HCT116 (cell line): ENCODE measurements around the gene RXFP4. TPM values are rescaled to one million over a fixed set of nuclear protein-coding genes. Genes with fewer than 3 reads are reported as not detected.

ENCODE experiments used
- ATAC-seq: fragments of 200-7000 bp; cut with Tn5 transposase; 2 replicates; pipeline ENCODE4 v1.9.1; 2020; ENCODE audit warnings: mild to moderate bottlenecking, moderate library complexity
- BruUV-seq: library from RNA; stranded (reverse); fragments of 400-500 nt; replicated peaks from 2 replicates; lab custom pipeline; 2021; lab: Mats Ljungman, UMichigan
- CTCF ChIA-PET: fragments of 300-600 bp; sonication (Branson Sonifier 250); formaldehyde crosslinking; loops from one replicate; lab custom pipeline; 2021; ENCODE audit warnings: antibody characterized with exemption; lab: Charles Lee
- POLR2A ChIA-PET: fragments of 300-600, 350-600 bp; sonication (Branson Sonifier 250); formaldehyde crosslinking; loops from one replicate; lab custom pipeline; 2021; ENCODE audit warnings: antibody characterized with exemption; lab: Charles Lee
- RAD21 ChIA-PET, 2 experiments: fragments of 300-600 bp; sonication (Branson Sonifier 250); formaldehyde crosslinking; loops; one replicate each; lab custom pipeline; 2023; ENCODE audit warnings: low total read pairs in 2 of 2; ENCODE audit not compliant: uncharacterized antibody in 2 of 2, unreplicated experiment in 2 of 2, low non-redundant PET in 1 of 2; lab: Charles Lee
- DNase-seq: peaks from one replicate; pipeline ENCODE4 v3.0.0-alpha.2; 2010; ENCODE audit warnings: low read depth, low spot score
- H2AFZ ChIP-seq: fragments of 200-600 bp; shearing (Covaris generic), sonication (generic); 2 replicates; pipeline ENCODE4 v1.6.1; 2017; ENCODE audit warnings: low read depth, mixed run types, mixed read lengths, antibody characterized with exemption, low read length; ENCODE audit not compliant: poor library complexity, severe bottlenecking
- H3K27ac ChIP-seq: 2 replicates; pipeline ENCODE4 v1.5.1; 2012; ENCODE audit warnings: low read depth, low read length
- H3K27me3 ChIP-seq: fragments of 200-600 bp; sonication (generic); 2 replicates; pipeline ENCODE4 v1.6.1; 2016; ENCODE audit warnings: mixed run types, low read length, mixed read lengths; ENCODE audit not compliant: insufficient read depth
- H3K36me3 ChIP-seq, 2 experiments: fragments of 200-500 bp in 1 of 2; fragments of 200-600 bp in 1 of 2; sonication (Bioruptor generic) in 1 of 2; sonication (generic) in 1 of 2; 2 replicates each; pipeline versions ENCODE4 v1.5.1 to v1.6.1; 2014 to 2016; ENCODE audit warnings: low read length in 2 of 2, inconsistent platforms in 1 of 2, mixed read lengths in 1 of 2, mixed run types in 1 of 2; ENCODE audit not compliant: insufficient read depth in 2 of 2, control insufficient read depth in 1 of 2
- H3K4me1 ChIP-seq, 2 experiments: fragments of 200-600 bp in 1 of 2; sonication (generic) in 1 of 2; 2 replicates each; pipeline versions ENCODE4 v1.5.1 to v1.6.1; 2012 to 2017; ENCODE audit warnings: low read length in 2 of 2, inconsistent platforms in 1 of 2, mild to moderate bottlenecking in 1 of 2, mixed read lengths in 1 of 2, mixed run types in 1 of 2, moderate library complexity in 1 of 2; ENCODE audit not compliant: insufficient read depth in 2 of 2, control insufficient read depth in 1 of 2
- H3K4me2 ChIP-seq: fragments of 200-600 bp; sonication (generic); 2 replicates; pipeline ENCODE4 v1.6.1; 2017; ENCODE audit warnings: mixed run types, low read length, mixed read lengths
- H3K4me3 ChIP-seq, 2 experiments: fragments of 200-600 bp in 1 of 2; sonication (generic) in 1 of 2; replicated peaks in 1 of 2; 2 replicates each; pipeline ENCODE4 v1.5.1; 2011 to 2016; ENCODE audit warnings: low read length in 2 of 2, control low read depth in 1 of 2, low read depth in 1 of 2, mild to moderate bottlenecking in 1 of 2, mixed read lengths in 1 of 2, mixed run types in 1 of 2
- H3K79me2 ChIP-seq: fragments of 200-600 bp; sonication (generic); 2 replicates; pipeline ENCODE4 v1.6.1; 2017; ENCODE audit warnings: mild to moderate bottlenecking, mixed run types, low read length, moderate library complexity, mixed read lengths; ENCODE audit not compliant: insufficient read depth
- H3K9ac ChIP-seq: fragments of 200-600 bp; sonication (generic); 2 replicates; pipeline ENCODE4 v1.6.1; 2016; ENCODE audit warnings: low read length, mixed read lengths
- H3K9me2 ChIP-seq: fragments of 200-600 bp; sonication (generic), shearing (Covaris generic); 2 replicates; pipeline ENCODE4 v1.6.1; 2017; ENCODE audit warnings: mixed run types, mild to moderate bottlenecking, moderate library complexity; ENCODE audit not compliant: insufficient read depth
- H3K9me3 ChIP-seq, 2 experiments: fragments of 200-500 bp in 1 of 2; fragments of 200-600 bp in 1 of 2; sonication (Bioruptor generic) in 1 of 2; sonication (generic) in 1 of 2; 2 replicates each; pipeline ENCODE4 v1.6.1; 2014 to 2017; ENCODE audit warnings: low read length in 2 of 2, mixed read lengths in 2 of 2, inconsistent platforms in 1 of 2, low read depth in 1 of 2, mild to moderate bottlenecking in 1 of 2, mixed run types in 1 of 2, moderate library complexity in 1 of 2; ENCODE audit not compliant: control insufficient read depth in 1 of 2, insufficient read depth in 1 of 2
- H4K20me1 ChIP-seq: fragments of 200-600 bp; sonication (generic), shearing (Covaris generic); 2 replicates; pipeline ENCODE4 v1.6.1; 2017; ENCODE audit warnings: mixed run types, mild to moderate bottlenecking, moderate library complexity; ENCODE audit not compliant: insufficient read depth
- ATF3 ChIP-seq: IDR thresholded peaks from 2 replicates; pipeline ENCODE4 v1.6.1; 2012
- CBX3 ChIP-seq: IDR thresholded peaks from 2 replicates; pipeline ENCODE4 v1.6.1; 2012; ENCODE audit warnings: low read depth
- EZH2 ChIP-seq: fragments of 200-600 bp; sonication (generic); IDR thresholded peaks from 2 replicates; pipeline ENCODE4 v1.6.1; 2017; ENCODE audit warnings: antibody characterized with exemption, mixed run types
- EZH2phosphoT487 ChIP-seq: fragments of 200-600 bp; IDR thresholded peaks from 2 replicates; pipeline ENCODE4 v1.6.1; 2018; ENCODE audit warnings: antibody characterized with exemption, borderline replicate concordance
- FOSL1 ChIP-seq: IDR thresholded peaks from 2 replicates; pipeline ENCODE4 v1.6.1; 2012; ENCODE audit warnings: low read depth
- JUND ChIP-seq: IDR thresholded peaks from 2 replicates; pipeline ENCODE4 v1.6.1; 2012
- POLR2A ChIP-seq: IDR thresholded peaks from 2 replicates; pipeline ENCODE4 v1.7.0; 2011; ENCODE audit warnings: borderline replicate concordance; ENCODE audit not compliant: insufficient read depth, insufficient read length; ENCODE audit errors: extremely low read depth
- POLR2AphosphoS5 ChIP-seq: IDR thresholded peaks from 2 replicates; pipeline ENCODE4 v1.6.1; 2011; ENCODE audit warnings: mild to moderate bottlenecking, low read depth, low read length, moderate library complexity
- REST ChIP-seq: IDR thresholded peaks from 2 replicates; pipeline ENCODE4 v1.6.1; 2012; ENCODE audit warnings: low read depth
- SRF ChIP-seq: IDR thresholded peaks from 2 replicates; pipeline ENCODE4 v1.6.1; 2012; ENCODE audit warnings: low read depth
- TCF7L2 ChIP-seq: IDR thresholded peaks from 2 replicates; pipeline ENCODE4 v1.7.0; 2011; ENCODE audit warnings: borderline replicate concordance, inconsistent platforms; ENCODE audit not compliant: insufficient read depth, insufficient read length; ENCODE audit errors: extremely low read depth
- YY1 ChIP-seq: IDR thresholded peaks from 2 replicates; pipeline ENCODE4 v1.6.1; 2011; ENCODE audit warnings: low read length, low read depth, moderate library complexity, mild to moderate bottlenecking; ENCODE audit not compliant: insufficient replicate concordance; ENCODE audit errors: extremely low read depth
- ZFX ChIP-seq: fragments of 450-650 bp; IDR thresholded peaks from 2 replicates; pipeline ENCODE4 v1.6.1; 2017
- ZNF274 ChIP-seq: fragments of 200-500 bp; sonication (Bioruptor generic); IDR thresholded peaks from 2 replicates; pipeline ENCODE4 v1.6.1; 2014; ENCODE audit warnings: mild to moderate bottlenecking, low read depth, low read length, inconsistent platforms
- intact Hi-C: fragments of 100-400 bp; cut with micrococcal nuclease; formaldehyde crosslinking; loops from 2 replicates; pipeline ENCODE4 v1.10.0; 2022
- total RNA-seq: library from RNA; stranded (reverse); gene quantifications from one replicate; pipeline ENCODE4 v1.2.1, GENCODE V29; 2021; ENCODE audit not compliant: unreplicated experiment
- TF ChIP-seq, protein P1 (sequence below): IDR thresholded peaks from 2 replicates; pipeline ENCODE4 v1.6.1; 2012

The RXFP4 gene
- total RNA-seq, 1 experiment from 2014 or later, result 0.20 TPM

DNA sequence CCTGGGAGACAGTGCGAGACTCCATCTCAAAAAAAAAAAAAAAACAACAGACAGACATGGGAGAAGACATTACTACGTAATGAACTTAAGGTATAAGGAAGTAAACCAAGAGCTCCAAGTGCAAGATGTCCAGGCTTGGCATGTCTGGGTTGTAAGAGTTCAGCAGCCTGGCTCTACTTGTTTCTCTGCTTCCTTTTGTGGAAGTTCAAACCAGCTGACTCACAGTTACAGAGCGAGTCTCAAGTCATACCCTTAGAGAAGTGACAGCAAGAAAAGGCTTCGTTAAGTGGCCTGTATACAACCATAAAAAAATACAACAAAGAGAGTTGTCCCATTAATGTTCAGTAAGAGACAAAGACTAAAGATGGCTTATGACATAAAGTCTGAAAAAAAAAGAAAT is 31.5 kb upstream of the RXFP4 start:
- Histone ChIP-seq H3K4me2 (no peak overlapping the region), H3K27ac (no peak overlapping the region), H3K4me1 (peaks cover 0 to 23% of the 10 kb centered on the region in 2 experiments; a peak in 2 of 4 replicates), H3K27me3 (no peaks in the 10 kb centered on the region), H3K79me2 (peaks cover 16% of the 10 kb centered on the region; the same call in 1 of the 2 replicates), H3K9me2 (no peaks in the 10 kb centered on the region), H2AFZ (no peak overlapping the region), H4K20me1 (peaks cover 8% of the 10 kb centered on the region; the same call in 1 of the 2 replicates), H3K9me3 (no peaks in the 10 kb centered on the region), H3K9ac (no peak overlapping the region), H3K36me3 (peaks cover 47 to 70% of the 10 kb centered on the region in 2 experiments), H3K4me3 (no peak overlapping the region)
- no TSS peak for BruUV-seq
- DNase-seq (no peak), ATAC-seq (no peak)
- ChIA-PET RAD21 (no interaction called here), CTCF (no interaction called here), POLR2A (no interaction called here)
- no peak for TF ChIP-seq ZNF274
- no peak for TF ChIP-seq POLR2A
- TF ChIP-seq POLR2AphosphoS5, result no peak
- TF ChIP-seq SRF, result no peak
- TF ChIP-seq REST, result no peak
- no peak for TF ChIP-seq EZH2phosphoT487
- TF ChIP-seq JUND, result no peak
- TF ChIP-seq FOSL1, result no peak
- TF ChIP-seq YY1, result no peak
- no peak for TF ChIP-seq ZFX
- no peak for TF ChIP-seq ATF3
- TF ChIP-seq CBX3, result no peak
- TF ChIP-seq, protein P1, sequence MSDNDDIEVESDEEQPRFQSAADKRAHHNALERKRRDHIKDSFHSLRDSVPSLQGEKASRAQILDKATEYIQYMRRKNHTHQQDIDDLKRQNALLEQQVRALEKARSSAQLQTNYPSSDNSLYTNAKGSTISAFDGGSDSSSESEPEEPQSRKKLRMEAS, result no peak
- TF ChIP-seq EZH2, result no peak
- no peak for TF ChIP-seq TCF7L2
- intact Hi-C loops, result no loop called here
